Inferior parietal cortex (tissue), 1 donor: ENCODE measurements around the gene C1orf174.
A peak's percentile ranks its signal among the peaks of the same experiment; 100 is the strongest.
"Not testable (repeated sequence)": the region's sequence is repeated elsewhere in the genome, so short reads cannot be mapped to it uniquely, and the experiment has no call there.

Source experiments
- DNase-seq: peaks from one replicate; pipeline ENCODE4 v3.0.0-alpha.2; 2016; ENCODE audit errors: extremely low spot score

Gene C1orf174

DNA sequence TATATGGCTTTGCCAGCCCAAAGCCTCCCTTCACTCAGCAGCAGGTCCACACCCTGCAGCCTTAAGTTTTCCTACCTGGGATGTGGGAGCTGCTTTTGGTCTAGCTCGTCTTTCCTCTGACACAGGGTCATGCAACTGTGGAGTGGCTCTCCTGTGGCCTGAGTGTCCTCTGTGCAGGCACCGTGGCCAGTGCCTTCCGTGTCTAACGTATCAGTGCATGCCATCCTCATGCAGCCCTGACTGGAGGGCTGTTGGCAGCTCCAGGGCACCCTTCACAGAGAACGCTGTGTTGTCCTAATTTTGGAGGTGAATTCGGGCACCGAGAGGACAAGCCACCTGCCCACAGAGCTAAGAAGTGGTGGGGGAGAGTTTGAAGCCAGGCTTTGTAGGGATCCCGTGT is 25.7 kb upstream of the C1orf174 start:
- no peak for DNase-seq

DNA sequence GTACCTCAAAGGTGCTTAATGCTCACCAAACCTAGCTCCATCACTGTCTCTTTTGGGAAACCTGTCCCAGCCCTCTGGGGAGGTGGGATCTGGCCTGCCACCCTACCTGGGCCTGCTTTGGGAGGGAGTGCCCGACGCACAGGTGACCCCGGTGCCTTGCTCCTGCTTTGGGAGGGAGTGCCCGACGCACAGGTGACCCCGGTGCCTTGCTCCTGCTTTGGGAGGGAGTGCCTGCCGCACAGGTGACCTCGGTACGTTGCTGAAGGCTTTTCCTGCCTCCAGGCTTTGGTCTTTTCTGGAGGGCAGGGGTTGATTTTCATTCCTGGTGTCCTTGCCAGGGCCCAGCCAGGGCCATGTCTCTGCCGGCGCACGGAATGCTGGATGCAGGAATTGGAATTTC is 25.2 kb upstream of the C1orf174 start:
- DNase-seq, result no peak

DNA sequence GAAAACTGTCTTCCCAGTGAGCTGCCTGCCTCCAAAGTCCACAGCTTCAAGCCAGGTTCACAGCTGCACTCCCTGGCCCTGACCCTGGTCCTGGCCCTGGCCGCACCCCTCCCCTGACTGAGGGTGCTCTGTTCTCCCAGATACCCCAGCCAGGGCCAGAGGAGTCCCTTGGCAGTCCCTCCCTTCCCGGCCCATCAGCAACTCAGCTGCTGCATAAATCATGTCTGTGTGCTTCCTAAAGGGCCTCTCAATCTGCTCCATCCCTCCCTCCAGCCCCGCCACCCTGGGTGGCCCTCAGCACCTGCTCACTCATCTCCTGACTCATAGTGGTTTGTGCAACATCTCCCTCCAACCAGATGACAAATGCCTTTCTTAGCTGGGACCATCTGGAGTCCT is 24.8 kb upstream of the C1orf174 start:
- no peak for DNase-seq

DNA sequence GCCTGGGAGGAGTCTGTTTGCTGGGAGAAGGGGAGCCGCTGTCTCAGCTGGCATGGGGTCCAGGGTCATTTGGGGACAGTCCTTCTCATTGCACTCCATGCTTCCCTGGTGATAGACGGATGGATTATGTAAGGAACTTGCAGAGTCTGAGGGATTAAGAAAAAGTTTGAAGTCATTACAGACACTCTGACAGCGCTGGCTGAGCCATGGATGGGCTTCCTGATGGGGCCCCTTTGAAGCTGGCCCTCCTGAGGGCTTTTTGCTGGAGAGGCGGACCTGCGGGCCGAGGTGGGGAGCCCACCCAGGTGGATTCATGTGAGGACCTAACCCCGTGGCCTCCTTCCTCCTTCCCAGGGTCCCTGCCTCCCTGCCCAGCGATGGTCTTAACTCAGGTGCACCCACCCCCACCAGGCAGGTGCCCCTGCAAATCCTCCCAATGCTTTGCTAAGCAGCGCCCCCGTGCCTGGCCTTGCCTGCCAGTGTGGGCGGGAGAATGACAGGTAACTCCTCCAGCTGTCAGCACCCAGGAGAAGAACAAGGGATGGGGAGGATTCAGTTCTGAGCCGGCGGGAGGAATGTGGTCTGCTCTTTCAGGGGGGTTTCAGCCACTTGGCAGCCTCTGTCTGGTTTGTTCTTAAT is 24.2 kb upstream of the C1orf174 start:
- DNase-seq, result no peak

DNA sequence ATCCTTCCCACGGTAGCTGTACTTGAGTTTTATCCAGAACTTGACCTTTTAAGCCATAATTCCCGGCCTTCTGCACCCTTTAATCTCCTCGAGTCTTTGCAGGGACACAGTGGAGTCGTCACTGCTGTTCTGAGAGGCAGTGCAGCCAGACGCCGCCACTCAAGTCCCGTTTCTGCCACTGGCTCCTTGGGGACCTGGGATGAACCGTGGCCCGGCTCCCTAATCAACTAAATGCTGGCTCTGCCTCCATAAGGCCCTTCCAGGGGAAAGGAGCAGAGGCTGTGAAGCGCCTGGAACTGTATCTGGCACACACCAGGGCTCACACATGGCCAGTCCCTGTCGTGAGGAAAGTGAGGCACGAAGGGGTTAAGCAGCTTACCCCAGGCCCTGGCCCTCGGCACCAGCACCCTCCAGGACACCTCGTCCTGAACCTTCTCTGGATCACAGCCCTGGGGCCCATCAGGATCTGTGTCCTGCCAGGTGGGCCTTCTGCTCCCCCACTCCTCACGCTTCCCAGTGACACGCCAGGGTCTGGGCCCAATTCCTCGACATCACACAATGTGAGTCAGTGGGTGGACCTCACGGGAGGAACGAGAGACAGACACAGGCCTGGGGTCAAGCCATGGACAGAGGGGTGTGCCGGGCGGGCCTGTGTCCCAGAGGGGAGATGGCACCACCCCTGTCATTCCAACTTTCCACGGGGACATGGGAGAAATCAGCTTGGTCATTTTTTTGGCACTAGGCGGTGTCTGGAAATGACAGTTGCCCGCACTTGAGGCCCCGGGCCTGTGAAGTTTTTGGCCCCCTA is 23.5 kb upstream of the C1orf174 start:
- DNase-seq, result no peak

DNA sequence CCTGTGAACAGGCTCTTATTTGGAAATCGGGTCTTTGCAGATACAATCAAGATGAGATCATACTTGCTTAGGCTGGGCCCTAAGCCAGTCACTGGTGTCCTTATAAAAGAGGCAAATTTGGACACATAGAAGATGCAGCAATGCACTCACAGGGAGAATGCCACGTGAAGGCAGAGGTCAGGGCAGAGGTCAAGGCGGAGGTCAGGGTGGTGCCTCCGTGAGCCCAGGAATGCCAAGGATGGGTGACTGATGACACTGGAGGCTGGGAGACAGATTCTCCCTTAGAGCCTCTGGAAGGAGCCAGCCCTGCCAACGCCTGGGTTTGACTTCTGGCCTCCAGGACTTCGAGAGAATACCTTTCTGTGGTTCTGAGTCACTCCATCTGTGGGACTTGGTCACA is 22.8 kb upstream of the C1orf174 start:
- DNase-seq, result no peak

DNA sequence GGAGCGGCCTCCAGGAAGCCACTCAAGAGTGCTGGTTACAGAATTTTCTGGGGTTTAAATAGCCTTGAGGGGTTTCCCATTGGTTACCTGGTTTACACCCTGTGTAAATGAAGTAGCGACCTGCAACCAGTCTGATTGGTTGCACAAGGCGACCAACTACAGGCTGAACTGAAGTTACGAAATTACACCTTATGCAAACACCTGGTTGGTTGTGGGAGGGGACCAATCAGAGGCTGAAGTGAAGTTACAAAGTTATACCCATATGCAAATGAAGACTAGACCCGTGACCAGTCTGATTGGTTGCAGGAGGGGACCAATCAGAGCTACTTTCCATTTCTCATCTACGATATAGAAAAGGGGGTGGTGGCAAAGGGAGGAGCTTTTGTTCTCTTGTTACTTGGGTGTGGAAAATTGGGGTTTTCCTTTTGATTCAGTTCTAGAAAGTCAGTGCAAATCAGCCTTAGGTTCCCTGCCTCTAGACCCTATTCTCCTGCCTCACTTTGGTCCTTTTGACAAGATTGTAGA is 22.2 kb upstream of the C1orf174 start:
- no peak for DNase-seq

DNA sequence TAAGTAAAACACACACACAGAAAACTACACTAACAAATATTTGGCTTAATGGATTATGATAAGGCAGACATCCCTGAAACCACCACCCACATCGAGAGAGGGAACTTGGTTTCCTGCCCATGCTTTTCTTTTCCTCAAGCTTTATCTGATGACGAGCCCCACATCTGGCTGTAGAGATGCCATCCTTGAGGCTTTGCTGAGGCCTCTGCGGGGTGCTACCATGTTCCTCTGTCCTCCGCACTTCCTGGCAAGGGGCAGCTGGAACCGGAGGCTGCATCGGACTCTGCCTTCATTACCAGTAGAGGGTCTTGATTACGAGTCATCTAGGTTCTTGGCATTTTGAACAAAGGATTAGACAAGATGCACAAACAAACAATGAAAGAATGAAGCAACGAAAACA is 21.7 kb upstream of the C1orf174 start:
- no peak for DNase-seq

DNA sequence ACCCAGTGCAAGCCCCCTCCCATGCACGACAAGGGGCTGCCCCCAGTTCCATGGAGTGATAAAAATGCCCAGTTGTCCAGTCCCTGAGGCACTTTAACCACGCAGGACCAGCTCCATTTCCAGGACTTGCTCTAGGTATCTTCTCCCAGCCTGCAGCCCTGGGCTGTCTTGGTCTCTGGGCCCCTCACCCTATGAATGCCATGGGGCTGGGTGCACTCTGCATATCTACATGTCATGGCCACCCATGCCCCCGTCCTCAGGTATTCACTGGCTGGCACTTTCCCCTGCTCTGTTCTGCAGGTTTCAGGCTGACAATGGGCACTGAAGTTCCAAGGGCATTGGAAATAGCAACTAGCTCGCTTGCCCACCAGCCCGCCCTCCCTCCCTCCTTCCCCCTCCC is 19.6 kb upstream of the C1orf174 start:
- no peak for DNase-seq

DNA sequence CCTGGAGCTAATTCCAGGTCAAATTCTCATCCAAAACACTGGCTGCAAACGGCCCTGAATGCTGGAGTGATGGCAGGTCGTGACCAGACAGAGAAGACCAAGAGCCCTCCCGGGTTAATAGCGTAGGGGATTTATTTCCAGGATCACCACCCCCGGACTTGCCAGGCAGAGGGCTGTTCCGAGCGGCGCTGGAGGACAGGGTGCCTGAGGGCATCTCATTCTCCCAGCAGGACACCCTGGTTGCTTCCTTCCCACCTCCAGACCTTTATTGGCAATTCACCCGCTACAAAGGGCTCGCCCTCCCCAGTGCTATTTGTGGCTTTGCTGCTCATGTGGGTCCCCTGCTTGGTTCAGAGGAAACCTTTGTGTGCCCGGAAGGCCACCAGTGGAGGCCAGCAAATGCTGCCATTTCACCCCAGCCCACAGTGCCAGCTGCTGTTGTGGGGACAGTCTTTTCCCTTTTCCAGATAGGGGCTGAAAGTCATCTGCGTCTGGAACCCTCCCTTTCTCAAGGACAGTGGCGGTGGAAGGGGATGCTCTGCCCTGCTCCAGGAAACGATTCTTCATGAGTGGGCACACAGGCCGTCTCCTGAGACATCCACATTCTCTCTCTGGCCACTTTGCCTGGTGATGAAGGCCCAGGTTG is 19.0 kb upstream of the C1orf174 start:
- no peak for DNase-seq

DNA sequence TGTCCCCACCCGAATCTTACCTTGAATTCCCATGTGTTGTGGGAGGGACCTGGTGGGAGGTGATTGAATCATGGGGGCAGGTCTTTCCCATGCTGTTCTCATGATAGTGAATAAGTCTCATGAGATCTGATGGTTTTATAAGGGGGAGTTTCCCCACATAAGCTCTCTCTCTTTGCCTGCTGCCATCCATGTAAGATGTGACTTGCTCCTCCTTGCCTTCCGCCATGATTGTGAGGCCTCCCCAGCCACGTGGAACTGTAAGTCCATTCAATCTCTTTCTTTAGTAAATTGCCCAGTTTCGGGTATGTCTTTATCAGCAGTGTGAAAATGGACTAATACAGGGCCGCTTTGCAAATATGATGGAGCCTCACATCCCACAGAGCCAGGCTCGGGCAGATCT is 18.3 kb upstream of the C1orf174 start:
- not testable (repeated sequence) for DNase-seq

DNA sequence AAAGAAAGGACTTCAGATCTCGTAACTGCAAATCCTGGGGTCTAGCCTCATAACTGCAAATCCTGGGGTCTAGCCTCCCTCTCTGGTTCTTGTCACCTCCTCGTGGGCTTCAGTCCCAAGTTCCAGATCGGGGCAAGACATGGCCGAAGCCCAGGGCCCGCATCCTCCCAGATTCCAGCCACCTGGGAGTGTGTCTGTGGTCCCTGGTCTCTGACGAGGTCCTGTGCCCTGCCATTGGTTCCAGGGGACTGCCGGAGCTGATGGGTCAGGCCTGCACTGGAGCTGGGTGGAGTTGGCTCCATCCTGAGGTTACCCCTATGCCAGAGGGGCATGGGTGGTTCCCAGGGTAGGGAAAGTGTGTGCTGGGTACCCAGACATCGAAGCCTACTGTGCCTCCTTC is 17.7 kb upstream of the C1orf174 start:
- DNase-seq, result no peak

DNA sequence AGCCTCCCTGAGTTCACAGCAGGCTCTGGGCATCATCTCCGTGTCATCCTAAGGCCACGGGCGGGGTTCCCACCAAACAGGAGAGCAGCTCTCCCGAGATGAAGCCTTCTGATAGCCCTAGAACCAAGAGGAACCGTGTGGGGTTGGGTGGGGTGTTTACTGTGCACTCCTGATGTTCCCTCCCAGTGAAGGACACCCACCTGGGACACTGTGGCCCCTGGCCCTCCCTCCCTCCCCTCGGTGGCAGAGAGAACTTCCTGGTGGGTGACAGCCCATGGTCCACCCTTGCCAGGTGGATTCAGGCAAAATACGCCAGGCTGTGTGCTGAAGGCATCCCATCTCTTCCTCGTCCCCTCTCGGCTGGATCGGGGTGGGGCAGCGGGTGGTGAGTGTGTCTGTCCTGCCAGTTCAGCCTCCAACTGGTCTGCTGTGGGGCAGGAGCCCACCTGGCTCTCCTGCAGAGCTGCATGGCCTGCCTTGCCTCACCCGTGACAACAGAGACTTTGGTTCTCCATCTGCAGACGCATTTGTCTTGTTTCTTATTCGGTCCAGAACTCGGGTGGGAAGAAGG is 15.6 kb upstream of the C1orf174 start:
- DNase-seq, result no peak

DNA sequence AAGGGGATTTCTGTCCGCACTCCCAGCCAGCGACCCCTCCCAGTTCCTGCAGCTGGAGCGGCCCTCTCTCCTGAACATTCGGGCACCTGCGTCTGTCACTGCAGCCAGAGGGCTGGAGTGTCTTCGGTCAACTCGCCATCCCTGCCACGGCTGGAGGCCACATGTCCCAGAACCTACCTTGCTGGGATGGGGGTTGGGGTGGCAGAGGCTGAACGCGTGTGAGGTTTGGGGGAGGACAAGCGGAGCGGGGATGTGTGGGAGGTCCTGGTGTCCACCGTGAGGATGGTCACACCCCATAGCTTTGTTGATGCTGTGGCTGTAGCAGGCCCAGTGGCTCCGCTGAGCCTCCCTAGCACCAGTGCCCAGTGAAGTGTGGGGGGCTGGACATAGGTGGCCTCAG is 14.8 kb upstream of the C1orf174 start:
- no peak for DNase-seq

DNA sequence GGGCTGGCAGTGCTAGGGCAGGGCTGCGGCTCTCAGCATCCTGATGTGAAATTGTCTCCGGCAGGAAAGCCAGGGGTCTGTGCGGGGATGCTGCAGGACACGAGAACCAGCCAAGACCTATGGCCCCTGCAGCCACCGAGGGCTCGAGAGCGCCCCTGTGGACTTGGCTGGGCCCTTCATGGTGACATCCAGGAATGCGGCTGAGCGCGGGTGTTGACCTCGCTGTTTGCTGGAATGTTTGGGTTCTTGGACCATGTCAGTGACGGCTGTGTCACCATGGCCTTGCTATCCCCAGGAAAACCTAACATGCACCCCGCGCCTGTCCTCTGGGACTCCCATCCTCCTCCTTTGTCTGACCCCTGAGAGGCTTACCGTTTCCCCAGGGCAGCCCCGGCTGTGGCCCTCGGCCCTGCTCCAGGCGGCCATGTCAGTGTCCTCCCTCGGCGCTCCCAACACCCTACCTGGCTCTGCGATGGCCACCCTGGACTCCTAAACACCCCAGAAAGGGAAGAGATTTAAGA is 14.3 kb upstream of the C1orf174 start:
- DNase-seq, result no peak

DNA sequence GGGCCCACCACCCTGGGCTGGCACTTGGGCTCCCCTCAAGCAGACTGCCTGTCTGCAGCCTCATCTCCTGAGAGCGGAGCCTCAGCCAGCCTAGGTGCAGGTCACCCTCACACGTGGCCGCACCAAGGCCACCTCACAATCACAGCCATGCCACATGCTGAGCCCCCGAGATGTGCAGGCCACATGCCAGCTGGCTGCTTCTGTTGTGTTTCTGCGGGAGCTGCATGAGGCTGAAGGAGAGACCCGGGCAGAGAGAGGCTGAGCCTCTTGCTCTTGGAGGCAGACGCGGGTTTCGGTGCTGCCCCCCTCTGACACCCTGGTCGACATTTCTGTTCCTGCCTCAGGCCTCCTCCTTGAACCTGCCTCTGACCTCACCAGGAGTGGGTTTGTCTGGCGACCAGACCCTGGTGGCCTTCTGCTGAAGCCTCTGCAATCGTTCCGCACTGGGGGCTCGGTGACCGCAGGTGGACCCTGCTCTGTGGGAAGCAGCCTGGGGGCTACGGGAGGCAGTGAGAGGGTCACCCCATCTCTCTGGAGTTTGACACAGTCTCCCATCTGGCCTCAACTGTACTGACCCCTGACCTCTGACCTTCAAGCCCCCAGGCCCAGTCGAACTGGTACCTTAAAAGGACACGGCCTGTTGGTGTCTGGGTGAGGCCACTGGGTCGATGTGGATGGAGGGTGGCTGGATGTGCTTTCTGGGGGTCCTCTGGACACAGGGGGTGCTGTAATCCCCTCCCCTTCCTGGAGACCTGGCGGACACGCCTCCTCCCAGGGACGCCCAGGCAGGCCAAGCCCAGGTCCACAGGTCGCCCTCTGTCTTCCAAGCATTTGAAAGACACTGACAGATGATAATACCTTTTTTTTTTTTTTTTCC is 13.0 kb upstream of the C1orf174 start:
- no peak for DNase-seq

DNA sequence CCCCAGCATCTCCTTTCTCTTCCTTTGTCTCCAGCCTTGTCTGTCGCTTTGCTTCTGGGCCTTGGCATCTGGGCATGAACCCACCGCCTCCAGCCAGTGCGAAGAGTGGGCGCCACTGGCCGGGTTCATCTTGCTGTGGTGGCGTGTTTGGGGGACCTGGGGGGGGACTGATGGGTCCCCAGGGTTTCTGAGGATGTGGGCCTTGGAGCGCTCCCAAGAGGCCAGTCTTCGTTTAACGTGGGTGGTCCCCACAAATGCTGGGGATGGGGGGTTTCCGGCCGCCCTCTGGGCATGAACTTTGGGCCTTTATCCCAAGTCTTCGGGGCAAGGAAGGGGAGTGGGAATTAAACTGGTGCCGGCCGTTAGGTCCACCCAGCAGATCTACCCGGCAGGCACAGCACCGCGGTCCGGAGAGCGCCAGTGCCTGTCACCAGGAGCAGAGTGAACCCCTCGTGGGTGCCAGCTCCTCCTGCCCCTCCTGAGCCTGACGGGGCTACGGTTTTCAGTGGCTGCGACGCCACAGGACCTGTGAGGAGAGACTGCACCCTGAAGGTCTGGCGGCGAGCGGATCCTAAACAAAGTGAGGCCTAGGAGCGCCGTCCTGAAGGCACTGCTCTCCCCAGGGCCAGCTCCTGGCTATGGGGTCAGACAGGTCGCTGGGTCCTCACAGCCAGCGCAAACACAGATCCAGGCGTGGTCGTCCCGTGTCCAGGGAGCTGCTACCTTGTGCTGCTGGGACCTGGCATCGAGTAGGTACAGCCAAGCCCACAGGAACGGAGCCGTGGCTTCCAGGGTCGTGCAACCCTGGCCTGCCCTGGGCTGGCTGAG is 12.1 kb upstream of the C1orf174 start:
- no peak for DNase-seq

DNA sequence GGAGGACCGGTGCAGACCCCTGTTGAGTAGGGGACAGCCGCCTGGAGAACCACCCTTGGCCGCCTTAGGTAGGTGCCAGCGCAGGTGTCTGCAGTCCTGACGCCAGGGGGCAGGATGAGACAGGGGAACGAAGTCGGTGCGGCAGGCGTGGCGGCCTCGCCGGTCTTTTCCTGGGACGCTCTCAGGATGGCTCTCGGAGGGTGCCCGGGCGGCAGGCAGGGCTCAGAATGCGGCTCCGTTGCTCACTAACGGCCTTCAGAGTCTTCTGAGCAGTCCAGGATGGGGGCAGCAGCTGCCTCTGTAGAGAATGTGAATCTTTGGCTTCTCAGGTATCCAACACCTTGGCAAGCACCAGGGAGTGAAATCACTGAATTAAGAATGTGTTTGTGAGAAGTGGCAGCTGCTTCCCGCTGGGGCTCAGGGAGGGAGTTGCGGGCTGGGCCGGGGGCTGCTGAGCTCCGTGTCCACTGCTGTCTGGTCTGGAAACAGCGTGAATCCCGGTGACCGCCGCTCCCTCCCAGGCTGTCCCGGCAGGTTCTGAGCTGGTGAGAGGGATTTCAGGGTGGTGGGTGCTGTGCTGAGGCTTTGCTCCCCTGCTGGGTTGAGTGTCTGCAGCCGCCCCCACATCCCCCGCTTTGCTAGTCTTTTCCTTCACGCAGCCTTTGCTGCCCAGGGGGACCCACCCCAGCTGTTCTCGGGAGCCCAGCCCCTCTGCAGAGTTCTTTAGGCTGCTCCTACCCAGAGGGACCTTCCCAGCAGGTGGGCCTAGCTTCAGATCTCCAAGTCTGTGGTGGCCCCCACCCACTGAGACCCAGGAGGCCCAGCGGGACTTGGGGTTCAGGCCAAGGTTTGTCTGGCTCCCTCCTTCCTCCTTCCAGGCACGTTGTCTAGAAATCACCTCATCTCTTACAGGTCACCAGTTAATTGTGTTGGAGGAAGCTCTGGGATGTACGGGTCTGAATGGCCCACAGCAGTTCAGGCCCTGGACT is 11.1 kb upstream of the C1orf174 start:
- peak; percentile 66 for DNase-seq
